Fibroblast of the aortic adventitia (primary cell): ENCODE measurements around the gene MTREX. TPM values are rescaled to one million over a fixed set of nuclear protein-coding genes. Genes with fewer than 3 reads are reported as not detected.

Experiments used
- DNase-seq: peaks from one replicate; pipeline ENCODE4 v3.0.0-alpha.2; 2010; ENCODE audit warnings: low read depth
- H3K4me3 ChIP-seq: 2 replicates; pipeline ENCODE4 v1.5.1; 2011; ENCODE audit warnings: low read depth, mild to moderate bottlenecking, control low read depth, low read length, moderate library complexity
- CTCF ChIP-seq: IDR thresholded peaks from 2 replicates; pipeline ENCODE4 v1.5.1; 2011; ENCODE audit warnings: mild to moderate bottlenecking, low read length, control low read depth, inconsistent platforms; ENCODE audit not compliant: insufficient read depth
- total RNA-seq: library from RNA; depleted of rRNA; stranded (reverse); fragments of >200 nt; gene quantifications from 2 replicates; pipeline ENCODE4 v1.2.3, GENCODE V29; 2012; ENCODE audit warnings: low replicate concordance

MTREX gene
- total RNA-seq, 1 donor: 123 TPM

GRCh38 chr5:55441107-55441771 is 133.4 kb downstream of the MTREX start:
- no peak overlapping the region for H3K4me3 ChIP-seq
- DNase-seq: no peak
- no peak for TF ChIP-seq CTCF

- no peak for DNase-seq
- no peak for TF ChIP-seq CTCF
- H3K4me3 ChIP-seq: no peak overlapping the region
Observed at GRCh38 chr5:55441954-55442353, 134.2 kb downstream of the MTREX start.

- DNase-seq: no peak
- no peak for TF ChIP-seq CTCF
Observed at GRCh38 chr5:55445791-55446190, 138.0 kb downstream of the MTREX start.

GRCh38 chr5:55446640-55447351 is 139.0 kb downstream of the MTREX start:
- no peak for TF ChIP-seq CTCF
- DNase-seq: no peak
- H3K4me3 ChIP-seq: no peak overlapping the region

More at GRCh38 chr5:55445791-55446190, 138.0 kb downstream of the MTREX start:
- H3K4me3 ChIP-seq: no peak overlapping the region

- no peak for TF ChIP-seq CTCF
- peak; percentile 21 for DNase-seq
- H3K4me3 ChIP-seq: no peak overlapping the region
Observed at GRCh38 chr5:55450050-55450765, 142.4 kb downstream of the MTREX start.

- no peak overlapping the region for H3K4me3 ChIP-seq
- no peak for DNase-seq
- TF ChIP-seq CTCF: no peak
Observed at GRCh38 chr5:55451976-55452375, 144.2 kb downstream of the MTREX start.
